ENCODE measurements around the gene NOC4L. TPM values are rescaled to one million over a fixed set of nuclear protein-coding genes. Genes with fewer than 3 reads are reported as not detected.

NOC4L gene
- total RNA-seq, 1 experiment from 2014 or later = 36.5 TPM

GRCh38 chr12:132108211-132108832, 35.9 kb upstream of the NOC4L start:
- Histone ChIP-seq H3K23ac (ENCODE audit: insufficient read length, low read depth, low read length) (no peak overlapping the region), H3K4me1 (ENCODE audit: insufficient read depth, low read length) (no peaks in the 10 kb centered on the region; the same call in 1 of the 2 replicates), H3K9ac (ENCODE audit: extremely low read depth, insufficient read length, low read length) (no peak overlapping the region), H2BK15ac (ENCODE audit: low read depth, low read length) (no peak overlapping the region), H2BK5ac (ENCODE audit: insufficient read length, low read length) (no peak overlapping the region), H3K79me1 (ENCODE audit: insufficient read depth, low read depth, low read length, poor library complexity, severe bottlenecking) (no peaks in the 10 kb centered on the region), H3K79me2 (ENCODE audit: insufficient read depth, low read length) (no peaks in the 10 kb centered on the region), H3T11ph (ENCODE audit: low read length) (no peak overlapping the region), H4K20me1 (ENCODE audit: control insufficient read depth, insufficient read depth, insufficient read length) (no peaks in the 10 kb centered on the region), H3K27ac (ENCODE audit: insufficient read length, low read depth, low read length) (no peak overlapping the region), H3K27me3 (ENCODE audit: insufficient read depth, low read length) (no peaks in the 10 kb centered on the region), H2AK5ac (ENCODE audit: insufficient read length, low read length) (no peak overlapping the region), H3K4me2 (ENCODE audit: insufficient read depth, insufficient read length, low read length) (no peak overlapping the region), H3K14ac (ENCODE audit: insufficient read depth, low read length) (no peak overlapping the region; the same call in 1 of the 2 replicates), H3K4ac (ENCODE audit: low read depth, low read length) (no peak overlapping the region), H4K5ac (ENCODE audit: insufficient read length, low read depth, low read length) (no peak overlapping the region), H2BK20ac (ENCODE audit: low read depth, low read length, poor library complexity, severe bottlenecking) (no peak overlapping the region), H3K18ac (ENCODE audit: insufficient read length, low read depth, low read length) (no peak overlapping the region), H3K23me2 (ENCODE audit: insufficient read length, low read depth, low read length, poor library complexity, severe bottlenecking) (no peaks in the 10 kb centered on the region), H4K8ac (replicated peaks; ENCODE audit: insufficient read length, low read depth, low read length) (no peak overlapping the region), H3K56ac (ENCODE audit: insufficient read length, low read depth, low read length) (no peak overlapping the region), H2BK12ac (ENCODE audit: insufficient read length, low read depth, low read length) (no peak overlapping the region), H2AFZ (ENCODE audit: low read length) (no peak overlapping the region), H4K91ac (ENCODE audit: insufficient read length, low read depth, low read length) (no peak overlapping the region), H2BK120ac (ENCODE audit: low read depth, low read length, poor library complexity, severe bottlenecking) (no peak overlapping the region), H3K9me3 (ENCODE audit: control insufficient read depth, low read depth, low read length) (no peaks in the 10 kb centered on the region)
- DNase-seq = peak; percentile 69
- Mint-ChIP-seq H3K9me3 (no peaks in the 10 kb centered on the region), H3K4me1 (peaks cover 5 to 17% of the 10 kb centered on the region in 2 experiments), H3K36me3 (ENCODE audit: insufficient read depth in 1 of 3, low read depth in 3 of 3) (peaks cover 18 to 44% (median 31%) of the 10 kb centered on the region in 3 experiments; a peak in 6 of 7 replicates), H3K27me3 (ENCODE audit: low read depth) (no peaks in the 10 kb centered on the region), H3K4me3 (no peak overlapping the region), H3K27ac (peak overlapping the region in 2 of 3 experiments; percentile 71 to 78; a peak in 4 of 7 replicates)
- TF ChIP-seq, protein P1, sequence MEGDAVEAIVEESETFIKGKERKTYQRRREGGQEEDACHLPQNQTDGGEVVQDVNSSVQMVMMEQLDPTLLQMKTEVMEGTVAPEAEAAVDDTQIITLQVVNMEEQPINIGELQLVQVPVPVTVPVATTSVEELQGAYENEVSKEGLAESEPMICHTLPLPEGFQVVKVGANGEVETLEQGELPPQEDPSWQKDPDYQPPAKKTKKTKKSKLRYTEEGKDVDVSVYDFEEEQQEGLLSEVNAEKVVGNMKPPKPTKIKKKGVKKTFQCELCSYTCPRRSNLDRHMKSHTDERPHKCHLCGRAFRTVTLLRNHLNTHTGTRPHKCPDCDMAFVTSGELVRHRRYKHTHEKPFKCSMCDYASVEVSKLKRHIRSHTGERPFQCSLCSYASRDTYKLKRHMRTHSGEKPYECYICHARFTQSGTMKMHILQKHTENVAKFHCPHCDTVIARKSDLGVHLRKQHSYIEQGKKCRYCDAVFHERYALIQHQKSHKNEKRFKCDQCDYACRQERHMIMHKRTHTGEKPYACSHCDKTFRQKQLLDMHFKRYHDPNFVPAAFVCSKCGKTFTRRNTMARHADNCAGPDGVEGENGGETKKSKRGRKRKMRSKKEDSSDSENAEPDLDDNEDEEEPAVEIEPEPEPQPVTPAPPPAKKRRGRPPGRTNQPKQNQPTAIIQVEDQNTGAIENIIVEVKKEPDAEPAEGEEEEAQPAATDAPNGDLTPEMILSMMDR (conservative IDR thresholded peaks at IDR 0.05) = no peak
- no CpG with 5 or more reads among the region's 16 CpGs for WGBS (ENCODE audit: extremely low coverage, insufficient read length, low lambda C conversion rate)
